Right renal pelvis (tissue), 4 donors: ENCODE data around the gene TOGARAM2. TPM values are rescaled to one million over a fixed set of nuclear protein-coding genes. Genes with fewer than 3 reads are reported as not detected.

Source experiments
- DNase-seq, 4 donors: peaks; one replicate each; pipeline ENCODE4 v3.0.0-alpha.2; 2013; ENCODE audit warnings: low read depth in 4 of 4, low spot score in 3 of 4, missing footprints in 1 of 4
- polyA plus RNA-seq, 4 donors: library from polyadenylated mRNA; unstranded; fragments of 120-200 nt; gene quantifications; one replicate each; pipeline ENCODE4 v1.2.1, GENCODE V29; 2013; ENCODE audit not compliant: insufficient read length in 4 of 4

The TOGARAM2 gene
- polyA plus RNA-seq, 4 donors, result 1.00 to 1.3 (median 1.1) TPM

GRCh38 chr2:29015701-29016470, 34.8 kb downstream of the TOGARAM2 start:
- no peak for DNase-seq

GRCh38 chr2:29016504-29016903, 35.4 kb downstream of the TOGARAM2 start:
- no peak for DNase-seq

- DNase-seq, result no peak
Measured at GRCh38 chr2:29017716-29018435, 36.8 kb downstream of the TOGARAM2 start.

DNA sequence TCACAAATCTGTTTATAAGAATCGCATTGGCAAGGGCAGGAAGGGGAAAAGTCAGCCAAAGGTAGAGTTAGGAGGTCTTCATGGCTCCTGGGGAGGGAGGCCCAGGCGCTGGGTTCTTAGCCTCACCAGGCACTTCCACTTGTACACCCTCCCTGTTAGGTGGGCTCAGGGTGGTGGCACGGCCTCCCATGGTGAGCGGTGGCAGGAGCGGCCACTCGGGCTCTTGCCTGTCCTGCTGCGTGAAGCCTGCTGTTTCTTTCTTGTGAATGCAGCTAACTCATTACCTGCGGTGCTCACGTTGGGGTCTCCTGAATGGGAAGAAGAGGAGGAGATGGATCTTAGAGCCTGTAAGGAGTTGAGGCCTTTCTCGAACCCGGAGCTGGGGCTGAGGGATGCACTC, 40.8 kb downstream of the TOGARAM2 start:
- DNase-seq, result no peak

DNA sequence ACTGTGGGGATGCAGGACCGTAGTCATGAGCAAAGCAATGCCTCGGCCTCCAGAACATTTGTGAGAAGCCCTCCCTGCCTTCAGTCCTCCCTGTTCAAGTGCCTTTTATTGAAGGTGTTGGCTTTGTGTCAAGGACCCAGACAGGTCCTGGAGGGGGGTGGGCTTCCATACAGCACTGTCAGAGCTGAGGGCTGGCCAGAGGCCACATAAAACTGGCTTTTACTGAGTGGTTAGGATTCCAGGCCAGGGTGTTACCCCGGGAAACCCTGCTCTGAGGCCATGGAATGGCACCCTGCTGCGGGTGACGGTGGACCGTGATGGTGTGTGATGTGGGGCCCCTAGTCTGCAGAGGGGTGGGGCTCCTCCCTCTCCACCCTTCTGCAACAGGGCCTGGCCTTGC, 41.6 kb downstream of the TOGARAM2 start:
- DNase-seq, result no peak

DNA sequence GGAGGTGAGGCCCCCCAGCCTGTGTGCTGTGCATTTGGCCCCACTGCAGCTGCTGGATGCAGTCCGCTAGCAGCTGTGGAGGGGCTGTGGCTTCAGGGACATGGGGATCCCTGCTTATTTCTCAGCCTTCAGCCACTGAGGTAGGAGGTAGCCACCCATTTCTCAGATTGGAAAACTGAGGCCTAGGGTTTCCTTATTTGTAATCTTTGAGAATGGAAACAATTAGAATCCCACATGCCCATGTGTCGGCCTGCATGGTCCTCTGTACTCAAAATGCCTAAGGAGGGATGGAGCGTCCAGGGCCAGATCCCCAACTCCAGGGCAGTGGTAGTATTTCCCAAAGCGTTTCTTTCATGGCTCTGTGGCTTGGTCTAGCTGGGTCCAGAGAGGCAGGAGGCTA, 42.1 kb downstream of the TOGARAM2 start:
- no peak for DNase-seq

GRCh38 chr2:29024882-29025430, 43.9 kb downstream of the TOGARAM2 start:
- DNase-seq, result no peak

GRCh38 chr2:29025711-29026110, 44.6 kb downstream of the TOGARAM2 start:
- no peak for DNase-seq

GRCh38 chr2:29031046-29031445, 49.9 kb downstream of the TOGARAM2 start:
- DNase-seq, result no peak

DNA sequence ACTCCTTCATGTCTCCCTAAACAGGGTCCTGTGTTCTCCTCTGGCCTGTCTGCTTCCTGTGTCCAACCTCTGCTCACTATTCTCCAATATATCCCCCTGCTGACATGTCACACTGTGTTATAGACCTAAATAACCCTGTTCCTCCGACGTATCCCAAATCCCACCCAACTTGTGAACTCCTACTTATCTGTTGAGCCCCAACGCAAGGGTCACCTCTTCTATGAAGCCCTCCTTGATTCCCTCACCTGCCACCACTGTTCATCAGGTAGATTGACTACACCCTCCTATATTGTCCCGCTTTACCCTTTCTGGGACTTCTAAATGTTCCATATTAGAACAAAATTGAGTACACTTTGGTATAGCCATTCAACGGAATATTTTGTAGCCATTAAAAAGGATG, 51.1 kb downstream of the TOGARAM2 start:
- DNase-seq, result no peak

DNA sequence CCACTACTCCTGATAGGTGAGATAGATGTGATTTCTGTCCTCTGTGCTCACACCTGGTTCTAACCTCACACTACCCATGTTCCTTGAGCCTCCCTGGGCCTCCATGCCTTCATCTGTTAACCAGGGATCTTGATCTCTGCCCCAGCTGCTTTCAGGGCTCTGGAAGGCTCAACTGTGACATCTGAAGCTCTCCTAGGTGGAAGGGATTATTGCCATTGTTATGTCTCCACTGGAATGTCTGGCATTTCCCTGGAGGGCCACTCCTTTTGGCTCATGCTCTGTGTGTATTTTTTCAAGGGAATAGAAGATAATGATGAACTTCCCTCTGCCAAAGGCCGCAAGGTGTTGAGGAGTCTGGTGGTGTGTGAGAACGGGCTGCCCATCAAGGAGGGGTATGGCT, 52.1 kb downstream of the TOGARAM2 start:
- DNase-seq, result no peak

GRCh38 chr2:29033656-29034055, 52.6 kb downstream of the TOGARAM2 start:
- DNase-seq, result no peak

- DNase-seq, result no peak
Measured at GRCh38 chr2:29035016-29035745, 54.1 kb downstream of the TOGARAM2 start.

DNA sequence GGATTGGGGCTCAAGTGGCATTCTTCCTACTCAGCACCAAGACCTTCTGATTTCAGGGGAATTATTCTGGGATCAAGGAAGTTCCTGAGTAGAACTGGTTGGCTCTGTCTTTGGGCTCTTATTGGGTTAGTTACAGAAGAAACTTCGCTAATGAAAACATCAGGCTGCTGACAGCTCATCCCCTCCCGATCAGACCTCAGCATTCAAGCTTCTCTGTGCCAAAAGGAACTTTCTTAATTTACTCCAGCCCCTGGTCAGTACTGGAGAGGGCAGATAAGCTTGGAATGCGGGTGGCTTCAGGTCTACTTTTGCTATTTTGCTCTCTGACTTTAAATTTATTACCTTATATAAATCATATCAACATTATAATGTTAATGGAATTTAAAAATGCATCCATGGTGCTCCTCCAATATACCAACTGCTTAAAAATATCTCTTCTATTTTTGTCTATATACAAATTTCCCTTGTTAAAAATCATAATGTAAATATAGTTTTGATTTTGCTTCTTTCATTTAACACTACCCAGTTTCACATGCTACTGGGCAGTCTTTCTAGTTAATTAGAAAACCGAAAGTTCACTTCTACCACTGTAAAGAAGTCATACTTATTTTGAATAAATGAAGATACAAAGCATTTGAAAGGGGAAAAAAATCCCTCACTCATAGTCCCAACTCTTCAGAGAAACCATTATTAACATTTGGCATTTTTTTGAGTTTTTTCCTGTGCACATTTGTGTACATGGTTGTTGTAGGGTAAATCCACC, 58.8 kb downstream of the TOGARAM2 start:
- DNase-seq, result no peak

DNA sequence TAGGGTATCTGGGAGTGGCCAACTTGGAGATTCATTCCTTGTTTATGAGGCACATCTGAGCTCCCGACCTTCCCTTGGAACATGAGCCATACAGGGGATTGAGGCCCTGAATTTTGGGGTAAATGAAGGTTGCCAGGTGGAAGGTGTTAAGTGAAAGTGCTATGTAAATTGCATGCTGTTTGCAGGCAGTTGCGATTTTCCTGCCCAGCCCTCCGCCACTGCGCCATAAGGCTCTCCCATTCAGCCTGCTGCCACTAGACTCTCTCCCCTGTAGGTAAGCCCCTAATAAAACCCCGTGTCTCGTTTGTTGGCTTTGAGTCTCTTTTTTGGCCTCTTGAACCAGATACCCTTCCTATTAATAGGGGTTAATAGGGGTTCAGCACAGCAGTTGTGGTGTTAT, 59.5 kb downstream of the TOGARAM2 start:
- DNase-seq, result no peak

DNA sequence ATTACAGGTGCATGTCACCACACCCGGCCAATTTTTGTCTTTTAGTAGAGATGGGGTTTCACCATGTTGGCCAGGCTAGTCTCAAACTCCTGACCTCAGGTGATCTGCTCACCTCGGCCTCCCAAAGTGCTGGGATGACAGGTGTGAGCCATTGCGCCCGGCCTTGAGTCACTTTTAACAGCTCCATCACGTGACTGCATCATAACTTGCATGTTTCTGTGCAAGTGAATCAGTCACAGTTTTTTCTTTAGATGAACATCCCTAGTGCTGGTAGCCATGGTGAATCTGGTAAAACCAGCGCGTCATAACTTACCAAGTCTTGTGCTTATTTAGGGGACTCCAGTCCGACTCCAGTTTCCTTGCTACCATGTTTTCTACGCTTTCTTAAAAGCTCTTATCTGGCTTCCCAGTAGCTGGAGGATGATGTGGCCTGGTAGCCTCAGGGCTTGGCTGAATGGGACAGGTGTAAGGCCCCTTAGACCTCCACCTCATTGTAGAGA, 60.1 kb downstream of the TOGARAM2 start:
- DNase-seq, result no peak

DNA sequence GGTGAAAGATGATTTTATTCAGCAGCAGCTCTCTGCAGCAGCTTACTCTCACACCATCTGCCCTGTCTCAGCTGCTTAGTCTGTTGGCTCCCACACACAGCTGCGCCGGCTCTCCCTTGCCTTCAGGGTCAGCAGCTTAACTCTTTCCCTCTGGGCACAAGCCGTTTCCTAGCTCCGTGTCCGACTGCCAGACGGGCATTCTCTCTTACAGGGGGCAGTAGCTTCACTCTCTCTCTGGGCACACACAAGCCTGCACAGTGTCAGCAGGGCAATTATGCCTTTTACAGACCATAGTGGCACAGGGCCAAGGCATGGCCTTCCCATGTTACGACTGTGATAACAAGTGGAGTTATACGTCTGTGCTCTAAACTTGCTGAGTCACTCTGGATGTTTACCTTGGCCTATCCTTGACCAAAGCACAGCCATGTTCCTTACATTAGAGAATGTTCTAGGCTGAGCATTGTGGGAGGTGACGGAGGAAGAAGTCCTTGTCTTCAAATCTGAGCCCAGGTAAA, 61.5 kb downstream of the TOGARAM2 start:
- peak; percentile 44 to 65 (median 60) for DNase-seq

- DNase-seq, result no peak
Measured at GRCh38 chr2:29044459-29044858, 63.4 kb downstream of the TOGARAM2 start.

- no peak for DNase-seq
Measured at GRCh38 chr2:29046321-29046720, 65.2 kb downstream of the TOGARAM2 start.
